HG03342 (cell line): ENCODE results near the gene EFL1.

Experiments used
- ATAC-seq: cut with Tn5 transposase; IDR thresholded peaks from one replicate; pipeline ENCODE4 v1.9.1; 2021; ENCODE audit warnings: mild to moderate bottlenecking, moderate library complexity; ENCODE audit not compliant: unreplicated experiment

EFL1 gene

DNA sequence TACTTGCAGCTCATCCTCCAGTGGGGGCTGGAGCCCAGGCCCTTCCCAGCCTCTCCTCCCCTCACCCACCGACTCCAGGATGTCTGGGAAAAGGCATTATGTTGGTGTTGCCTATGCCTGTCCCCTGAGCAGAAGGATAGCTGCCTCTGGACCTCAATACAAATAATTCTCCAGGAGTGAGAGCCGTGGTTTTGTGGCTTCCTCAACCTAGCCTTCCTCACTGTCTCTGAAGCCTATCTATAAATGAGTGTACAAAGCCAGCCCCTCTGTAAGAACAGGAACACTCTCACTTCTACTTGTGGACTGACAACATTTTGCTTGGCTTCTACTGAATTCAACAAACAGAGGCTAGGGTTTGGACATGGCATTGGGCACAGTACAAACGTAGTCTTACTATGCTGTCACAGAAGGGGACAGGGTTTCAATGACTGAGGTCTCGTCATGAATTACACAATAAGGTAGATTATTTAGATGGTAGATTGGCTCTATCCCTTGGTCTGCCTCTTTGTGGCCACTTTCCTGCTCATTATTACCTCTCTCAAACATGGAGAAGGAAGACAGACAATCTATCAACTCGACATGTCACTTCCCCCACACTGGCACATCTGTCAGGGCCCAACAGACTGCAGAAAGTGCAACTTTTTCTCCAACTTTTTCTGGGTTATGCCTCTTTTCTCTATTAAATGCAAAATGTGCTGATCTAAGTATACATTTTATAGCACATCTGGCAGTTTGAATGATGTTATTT, 134.0 kb downstream of the EFL1 start:
- ATAC-seq = peak; percentile 86

GRCh38 chr15:82127581-82127980, 135.0 kb downstream of the EFL1 start:
- no peak for ATAC-seq

- ATAC-seq = no peak
Observed at GRCh38 chr15:82126346-82126745, 136.2 kb downstream of the EFL1 start.

- ATAC-seq = no peak
Observed at GRCh38 chr15:82124331-82125263, 137.9 kb downstream of the EFL1 start.

DNA sequence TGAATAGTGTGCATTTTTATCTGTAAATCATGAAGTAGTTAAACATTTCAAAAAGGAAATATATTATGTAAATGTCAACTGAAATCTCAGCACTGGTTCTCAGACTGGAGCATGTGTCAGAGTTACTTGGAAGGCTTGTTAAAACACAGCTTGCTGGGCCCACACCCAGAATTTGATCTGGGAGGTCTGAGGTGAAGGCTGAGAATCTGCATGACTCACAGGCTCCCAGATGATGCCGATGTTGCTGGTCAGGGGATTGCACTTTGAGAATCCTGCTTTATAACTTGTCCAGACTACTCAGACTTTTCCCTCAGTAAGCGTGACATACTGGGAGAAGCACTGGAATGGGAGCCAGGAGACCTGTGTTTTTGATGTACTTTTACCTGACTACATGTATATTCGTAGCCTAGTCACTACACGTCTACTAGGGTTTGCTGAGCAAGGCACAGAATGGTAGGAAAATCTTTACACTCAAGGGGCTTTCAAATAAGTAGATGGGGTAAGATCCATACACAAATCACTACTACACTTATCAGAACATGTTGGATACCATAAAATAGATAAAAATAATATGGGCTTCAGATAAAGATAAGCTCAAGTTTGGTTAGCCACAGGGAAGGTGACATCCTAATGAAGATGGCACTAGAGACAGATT, 139.7 kb downstream of the EFL1 start:
- no peak for ATAC-seq

DNA sequence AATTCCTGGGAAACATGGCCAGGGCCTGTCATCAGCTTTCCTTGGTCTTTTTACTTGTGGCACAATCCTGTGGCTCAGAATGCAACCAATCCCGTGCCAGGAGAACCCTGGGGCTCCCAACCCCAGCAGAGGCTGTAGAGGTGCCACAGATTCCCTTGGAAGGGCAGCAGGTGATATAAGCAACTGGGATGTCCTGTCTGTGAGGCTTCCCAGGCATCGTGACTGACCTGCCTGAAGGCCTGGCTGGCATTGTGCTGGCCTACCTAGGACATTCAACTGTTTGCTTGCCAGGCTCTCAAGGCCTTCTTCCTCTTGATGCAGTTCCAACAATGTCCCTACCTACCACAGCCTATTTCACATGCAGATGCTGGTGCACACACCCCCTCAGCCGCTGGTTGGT, 144.5 kb downstream of the EFL1 start:
- no peak for ATAC-seq

- no peak for ATAC-seq
Observed at GRCh38 chr15:82117296-82117695, 145.2 kb downstream of the EFL1 start.

- no peak for ATAC-seq
Observed at GRCh38 chr15:82114660-82115059, 147.9 kb downstream of the EFL1 start.

DNA sequence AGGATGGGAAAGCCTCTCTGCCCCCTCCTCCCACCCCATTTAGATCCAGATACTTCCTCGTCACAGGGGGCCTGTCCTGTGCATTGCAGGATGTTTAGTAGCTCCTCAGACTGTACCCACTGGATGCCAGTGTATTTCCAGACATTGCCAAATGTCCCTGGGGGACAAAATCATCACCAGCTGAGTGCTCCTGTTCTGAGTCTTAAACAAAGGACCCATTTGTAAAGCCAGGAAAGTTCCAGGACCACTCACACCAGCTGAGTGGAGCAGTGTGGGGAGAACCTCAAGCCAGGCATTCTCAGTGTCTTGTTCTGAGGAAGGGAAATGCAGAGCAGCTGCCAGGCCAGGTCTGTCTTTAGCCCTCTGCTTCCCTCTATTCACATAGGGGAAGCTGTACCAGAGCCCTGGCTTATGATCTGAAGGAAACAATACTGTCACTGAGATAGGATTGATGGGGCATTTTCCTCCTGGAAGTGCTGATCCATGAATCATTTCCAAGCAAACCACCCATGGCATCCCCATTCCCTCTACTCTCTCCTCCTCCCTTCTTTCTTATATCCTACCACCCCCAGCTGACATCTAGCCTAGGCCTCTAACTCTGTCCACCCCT, 149.3 kb downstream of the EFL1 start:
- ATAC-seq = no peak

DNA sequence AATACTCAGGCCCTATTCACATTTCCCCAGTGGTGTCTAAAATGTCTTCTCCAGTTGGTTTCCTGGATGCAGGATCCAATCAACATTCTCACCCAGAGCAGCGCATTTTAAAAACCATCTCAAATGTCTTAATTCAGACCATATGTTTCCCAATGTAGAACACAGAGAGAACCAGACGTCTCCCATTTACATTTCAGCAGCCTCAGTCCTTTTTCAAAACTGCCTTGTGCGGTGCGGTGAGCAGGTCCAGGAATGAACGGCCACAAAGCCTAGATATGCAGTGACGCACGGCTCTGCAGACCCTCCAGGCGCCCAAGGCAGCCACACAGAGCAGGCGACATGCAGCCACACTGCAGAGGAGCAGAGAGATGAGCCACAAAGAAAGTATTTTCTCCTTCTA, 150.6 kb downstream of the EFL1 start:
- no peak for ATAC-seq

DNA sequence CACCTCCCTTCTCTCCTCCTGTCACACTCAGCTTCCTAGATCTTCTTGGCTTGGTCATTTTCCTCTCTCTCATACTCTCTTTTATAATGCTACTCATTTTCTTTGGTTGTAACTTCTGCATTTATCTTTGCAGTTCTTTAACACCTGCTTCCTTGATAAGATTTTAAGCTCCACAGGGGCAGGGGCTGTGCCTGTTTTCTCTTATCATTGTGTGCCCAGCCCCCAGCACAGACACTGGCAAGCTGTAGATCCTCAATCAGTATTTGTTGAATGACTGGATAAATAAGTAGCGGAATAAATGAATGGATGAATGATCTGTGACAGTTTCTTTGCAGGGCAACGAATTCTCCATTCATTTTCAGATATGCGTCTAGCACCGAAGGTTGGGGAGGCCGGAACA, 152.4 kb downstream of the EFL1 start:
- no peak for ATAC-seq

DNA sequence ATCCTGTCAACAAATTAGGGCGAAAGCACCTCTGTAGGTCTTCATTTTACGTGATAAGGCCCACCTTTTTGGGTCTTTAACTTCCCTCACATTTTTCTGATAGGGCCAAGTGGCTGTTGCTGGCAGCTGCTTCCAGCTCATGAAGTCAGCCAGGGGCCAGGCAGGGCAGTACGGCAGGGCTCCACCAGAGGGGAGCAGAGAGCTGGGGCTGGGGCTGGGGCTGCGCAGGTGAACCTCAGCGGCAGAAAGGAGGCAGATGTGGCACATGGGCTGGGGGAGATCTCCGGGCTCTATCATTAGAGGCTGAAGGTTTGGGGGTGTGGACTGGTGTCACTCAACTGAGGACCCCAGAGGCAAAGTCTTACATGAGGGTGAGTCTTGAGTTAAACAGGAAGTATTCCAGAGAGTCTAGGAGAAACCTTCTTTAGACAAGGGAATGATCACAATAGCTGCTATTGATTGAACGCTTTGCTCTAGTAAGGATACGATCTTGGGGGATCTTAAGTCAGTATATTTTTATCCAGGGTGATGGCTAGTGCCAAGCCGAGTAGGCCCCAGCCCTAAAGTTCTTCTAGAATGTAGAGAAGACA, 153.9 kb downstream of the EFL1 start:
- peak; percentile 92 for ATAC-seq

- ATAC-seq = no peak
Observed at GRCh38 chr15:82106679-82107078, 155.9 kb downstream of the EFL1 start.

- ATAC-seq = no peak
Observed at GRCh38 chr15:82105451-82106215, 156.9 kb downstream of the EFL1 start.

DNA sequence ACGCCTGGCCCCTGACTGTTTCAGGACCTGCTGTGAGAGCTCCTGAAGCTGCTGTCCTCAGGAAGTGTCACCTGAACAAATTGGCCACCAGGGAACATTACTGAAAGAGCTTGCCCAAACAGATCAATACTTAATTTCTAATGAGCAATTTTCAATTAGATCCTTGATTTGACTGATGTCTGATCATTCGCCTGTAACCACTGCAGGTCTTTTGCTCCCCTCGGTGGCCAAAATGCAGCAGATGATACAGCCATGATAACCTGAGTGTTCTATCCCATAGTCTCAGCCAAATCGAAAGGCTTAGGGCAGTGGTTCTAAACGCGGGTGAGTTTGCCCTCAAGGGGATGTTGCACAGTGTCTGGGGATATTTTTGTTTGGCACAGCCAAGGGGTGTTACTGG, 159.1 kb downstream of the EFL1 start:
- ATAC-seq = no peak

DNA sequence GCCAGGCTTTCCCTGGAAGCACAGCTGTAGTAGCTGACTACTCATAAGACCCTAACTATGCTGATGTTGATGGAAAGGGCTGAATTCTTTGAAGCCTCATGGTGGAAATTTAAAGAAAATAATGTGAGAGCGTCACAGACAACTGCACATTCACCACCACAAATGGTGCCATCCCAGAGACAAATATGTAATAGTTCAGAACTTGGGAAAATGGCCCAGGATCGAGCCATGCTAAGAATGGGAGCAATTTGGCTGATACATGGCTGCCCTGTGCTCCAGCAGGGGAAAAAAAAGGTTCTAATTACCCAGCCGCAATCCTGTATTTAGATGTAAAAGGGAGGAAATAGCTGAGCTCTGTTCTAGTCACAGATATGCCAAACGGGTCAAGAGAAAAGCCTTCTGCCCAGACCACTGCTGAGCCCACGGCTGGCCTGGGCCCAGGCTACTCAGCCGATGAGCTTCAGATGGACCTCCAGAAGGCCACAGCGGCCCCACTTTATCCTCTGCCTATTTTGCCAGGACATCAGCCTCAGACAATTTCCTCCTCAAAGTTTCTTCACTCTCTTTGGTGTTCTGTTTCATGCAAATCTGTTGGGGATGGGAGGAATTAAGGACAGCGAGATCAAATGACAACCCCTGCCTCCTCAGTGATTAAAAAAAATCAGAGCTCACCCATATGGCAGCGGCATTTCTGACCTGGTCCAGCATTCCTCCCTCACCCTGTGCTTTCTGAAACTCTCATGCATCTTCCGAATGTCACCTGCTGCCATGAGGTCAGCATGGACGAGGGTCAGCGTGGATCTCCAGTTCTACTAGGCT, 162.2 kb downstream of the EFL1 start:
- no peak for ATAC-seq

DNA sequence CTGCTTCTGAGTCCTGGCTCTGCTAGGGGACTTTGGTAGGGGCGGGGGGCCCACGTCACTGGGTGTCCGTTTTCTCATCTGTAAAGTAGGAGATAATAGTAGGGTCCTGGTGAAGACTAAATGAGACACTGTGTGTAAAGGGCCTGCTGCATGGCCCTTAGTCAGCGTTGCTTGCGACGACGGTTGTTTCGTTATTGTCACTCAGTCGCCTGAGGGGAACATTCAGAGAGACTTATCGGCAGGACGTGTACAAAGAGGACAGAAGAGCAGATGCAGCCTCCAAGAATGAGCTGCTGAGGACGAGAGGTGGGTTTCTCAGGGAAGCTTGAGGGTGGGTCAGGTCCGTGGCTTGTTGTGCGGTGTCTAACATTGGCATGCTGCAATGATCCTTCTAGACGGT, 163.9 kb downstream of the EFL1 start:
- ATAC-seq = no peak

DNA sequence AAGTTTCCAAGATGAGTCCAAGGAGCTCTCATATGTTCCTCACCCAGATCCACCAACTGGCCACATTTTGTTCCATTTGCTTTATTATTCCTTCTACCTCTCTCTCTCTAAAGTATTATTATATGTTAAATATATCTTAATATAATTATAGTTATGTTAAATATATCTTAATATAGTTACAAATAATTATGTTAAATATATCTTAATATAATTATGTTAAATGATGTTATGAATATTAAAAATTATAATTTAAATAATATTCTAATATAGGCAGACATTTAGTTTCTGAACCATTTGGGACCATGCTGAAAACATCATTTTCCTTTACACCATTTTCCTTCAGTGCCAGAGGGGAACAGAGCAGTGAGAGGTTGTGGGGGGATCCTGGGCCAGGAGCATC, 166.7 kb downstream of the EFL1 start:
- ATAC-seq = no peak

GRCh38 chr15:82093774-82094211, 168.7 kb downstream of the EFL1 start:
- ATAC-seq = no peak
